Spinal cord (tissue), 10 donors: Measurements from ENCODE around the gene LHFPL3. TPM values are rescaled to one million over a fixed set of nuclear protein-coding genes. Genes with fewer than 3 reads are reported as not detected.
A peak's percentile ranks its signal among the peaks of the same experiment; 100 is the strongest.

Experiments
- DNase-seq, 6 donors: peaks; one replicate each; pipeline versions ENCODE4 v3.0.0 to v3.0.0-alpha.2; 2013 to 2015; ENCODE audit warnings: low spot score in 6 of 6, low read depth in 4 of 6
- H3K27ac ChIP-seq: one replicate; pipeline ENCODE4 v1.5.1; 2013; ENCODE audit warnings: low read depth, low read length, control low read depth
- H3K27me3 ChIP-seq: one replicate; pipeline ENCODE4 v1.6.1; 2013; ENCODE audit warnings: low read length; ENCODE audit not compliant: control insufficient read depth, insufficient read depth
- H3K36me3 ChIP-seq: one replicate; pipeline ENCODE4 v1.6.1; 2013; ENCODE audit warnings: low read length; ENCODE audit not compliant: control insufficient read depth, insufficient read depth
- H3K4me1 ChIP-seq: one replicate; pipeline ENCODE4 v1.6.1; 2013; ENCODE audit warnings: low read length; ENCODE audit not compliant: control insufficient read depth, insufficient read depth
- H3K4me3 ChIP-seq: one replicate; pipeline ENCODE4 v1.5.1; 2013; ENCODE audit warnings: low read depth, low read length, control low read depth
- H3K9me3 ChIP-seq: one replicate; pipeline ENCODE4 v1.6.1; 2013; ENCODE audit warnings: low read length; ENCODE audit not compliant: control insufficient read depth, insufficient read depth
- WGBS: methylation state at CpG from one replicate; pipeline ENCODE4 v1.1.5; 2013; ENCODE audit warnings: missing lambda C conversion rate; ENCODE audit not compliant: insufficient coverage; 5-methylcytosine and 5-hydroxymethylcytosine counted together
- polyA plus RNA-seq, 2 donors: library from polyadenylated mRNA; unstranded; fragments of 120-200 nt; gene quantifications; one replicate each; pipeline ENCODE4 v1.2.1, GENCODE V29; 2013; ENCODE audit not compliant: insufficient read length in 2 of 2
- total RNA-seq, 2 donors: library from RNA; depleted of rRNA in 1 of 2; stranded (reverse); fragments of 120-200 nt in 1 of 2; fragments of >200 nt in 1 of 2; gene quantifications; one replicate each; pipeline versions ENCODE4 v1.2.3 to v1.2.4, GENCODE V29; 2013 to 2014
- donor health status: healthy.

Gene LHFPL3
- total and polyA plus RNA-seq, 4 donors: 18.8 to 78.7 (median 62.9) TPM

- Histone ChIP-seq H3K4me3 (no peak overlapping the region), H3K36me3 (no peaks in the 10 kb centered on the region), H3K27me3 (no peaks in the 10 kb centered on the region), H3K4me1 (no peaks in the 10 kb centered on the region), H3K9me3 (no peaks in the 10 kb centered on the region), H3K27ac (no peak overlapping the region)
- peak in 1 of 6 donors; percentile 76 for DNase-seq
- WGBS: no CpG with 5 or more reads among the region's 1 CpG
Observed at GRCh38 chr7:104408371-104408770, 80.0 kb downstream of the LHFPL3 start.

GRCh38 chr7:104410742-104411141 is 82.3 kb downstream of the LHFPL3 start:
- Histone ChIP-seq H3K27ac (no peak overlapping the region), H3K4me3 (no peak overlapping the region), H3K4me1 (no peaks in the 10 kb centered on the region), H3K9me3 (no peaks in the 10 kb centered on the region), H3K36me3 (no peaks in the 10 kb centered on the region), H3K27me3 (no peaks in the 10 kb centered on the region)
- peak in 1 of 6 donors; percentile 29 for DNase-seq
- WGBS: 80% methylated on average over 1 of the region's 5 CpGs

- Histone ChIP-seq H3K27ac (no peak overlapping the region), H3K4me1 (no peaks in the 10 kb centered on the region), H3K9me3 (no peaks in the 10 kb centered on the region), H3K27me3 (no peaks in the 10 kb centered on the region), H3K4me3 (no peak overlapping the region), H3K36me3 (no peaks in the 10 kb centered on the region)
- peak in 3 of 6 donors; percentile 8 to 76 (median 59) for DNase-seq
- 28% methylated on average over 3 of the region's 3 CpGs for WGBS
Observed at GRCh38 chr7:104412911-104413310, 84.5 kb downstream of the LHFPL3 start.

GRCh38 chr7:104414216-104414615 is 85.8 kb downstream of the LHFPL3 start:
- DNase-seq: peak in 2 of 6 donors; percentile 26 to 57
- Histone ChIP-seq H3K4me3 (no peak overlapping the region), H3K36me3 (no peaks in the 10 kb centered on the region), H3K4me1 (no peaks in the 10 kb centered on the region), H3K9me3 (no peaks in the 10 kb centered on the region), H3K27ac (no peak overlapping the region), H3K27me3 (no peaks in the 10 kb centered on the region)
- WGBS: 41% methylated on average over 2 of the region's 4 CpGs

- Histone ChIP-seq H3K36me3 (no peaks in the 10 kb centered on the region), H3K27me3 (no peaks in the 10 kb centered on the region), H3K4me1 (no peaks in the 10 kb centered on the region), H3K27ac (no peak overlapping the region), H3K4me3 (no peak overlapping the region), H3K9me3 (no peaks in the 10 kb centered on the region)
- DNase-seq: no peak
- WGBS: 75% methylated on average over 2 of the region's 2 CpGs
Observed at GRCh38 chr7:104415700-104416099, 87.3 kb downstream of the LHFPL3 start.

- DNase-seq: no peak
- H3K9me3 ChIP-seq: no peaks in the 10 kb centered on the region
Observed at GRCh38 chr7:104416866-104417393, 88.5 kb downstream of the LHFPL3 start.

GRCh38 chr7:104431930-104432329 is 103.5 kb downstream of the LHFPL3 start:
- H3K9me3 ChIP-seq: no peaks in the 10 kb centered on the region
- H3K4me3 ChIP-seq: no peak overlapping the region
- no peak overlapping the region for H3K27ac ChIP-seq
- H3K4me1 ChIP-seq: no peaks in the 10 kb centered on the region
- H3K36me3 ChIP-seq: no peaks in the 10 kb centered on the region
- no peak for DNase-seq
- H3K27me3 ChIP-seq: no peaks in the 10 kb centered on the region
- 100% methylated on average over 1 of the region's 1 CpG for WGBS

More at GRCh38 chr7:104416866-104417393, 88.5 kb downstream of the LHFPL3 start:
- WGBS: 100% methylated on average over 1 of the region's 6 CpGs
- no peaks in the 10 kb centered on the region for H3K27me3 ChIP-seq
- no peaks in the 10 kb centered on the region for H3K4me1 ChIP-seq
- H3K36me3 ChIP-seq: no peaks in the 10 kb centered on the region
- H3K4me3 ChIP-seq: no peak overlapping the region
- no peak overlapping the region for H3K27ac ChIP-seq

GRCh38 chr7:104434129-104434528 is 105.7 kb downstream of the LHFPL3 start:
- no peaks in the 10 kb centered on the region for H3K36me3 ChIP-seq
- H3K27ac ChIP-seq: no peak overlapping the region
- H3K4me1 ChIP-seq: no peaks in the 10 kb centered on the region
- no peak overlapping the region for H3K4me3 ChIP-seq
- H3K9me3 ChIP-seq: no peaks in the 10 kb centered on the region
- no peak for DNase-seq
- no CpG with 5 or more reads among the region's 2 CpGs for WGBS
- no peaks in the 10 kb centered on the region for H3K27me3 ChIP-seq

- Histone ChIP-seq H3K9me3 (no peaks in the 10 kb centered on the region), H3K36me3 (no peaks in the 10 kb centered on the region), H3K27ac (no peak overlapping the region), H3K27me3 (no peaks in the 10 kb centered on the region), H3K4me1 (no peaks in the 10 kb centered on the region), H3K4me3 (no peak overlapping the region)
- 33% methylated on average over 1 of the region's 1 CpG for WGBS
- peak in 1 of 6 donors; percentile 76 for DNase-seq
Observed at GRCh38 chr7:104442481-104442880, 114.1 kb downstream of the LHFPL3 start.

- H3K27me3 ChIP-seq: no peaks in the 10 kb centered on the region
- H3K9me3 ChIP-seq: no peaks in the 10 kb centered on the region
- no peaks in the 10 kb centered on the region for H3K36me3 ChIP-seq
- 71% methylated on average over 1 of the region's 1 CpG for WGBS
- DNase-seq: peak in 1 of 6 donors; percentile 39
- H3K27ac ChIP-seq: no peak overlapping the region
- H3K4me1 ChIP-seq: no peaks in the 10 kb centered on the region
- no peak overlapping the region for H3K4me3 ChIP-seq
Observed at GRCh38 chr7:104444017-104444416, 115.6 kb downstream of the LHFPL3 start.
